HEK293T (cell line): ENCODE results near the gene DDX28.

Source experiments
- CTCF ChIA-PET: fragments of 350-600 bp; formaldehyde crosslinking; extraction: SDS; loops from one replicate; lab custom pipeline; 2021; ENCODE audit warnings: antibody characterized with exemption, inconsistent platforms; lab: Yijun Ruan, JAX
- POLR2A ChIA-PET: fragments of 350-600 bp; formaldehyde crosslinking; extraction: SDS; loops from one replicate; lab custom pipeline; 2020; ENCODE audit warnings: antibody characterized with exemption, inconsistent platforms; lab: Yijun Ruan, JAX
- DNase-seq: peaks from one replicate; pipeline ENCODE4 v3.0.0; 2012; ENCODE audit warnings: mixed read lengths; ENCODE audit errors: extremely low spot score
- ARNT ChIP-seq: fragments of 450-650 bp; IDR thresholded peaks from 2 replicates; pipeline ENCODE4 v1.6.1; 2017; ENCODE audit warnings: mild to moderate bottlenecking
- BHLHE40 ChIP-seq: fragments of 450-650 bp; IDR thresholded peaks from 2 replicates; pipeline ENCODE4 v1.6.1; 2016; ENCODE audit warnings: mild to moderate bottlenecking, moderate library complexity, borderline replicate concordance
- CTBP1 ChIP-seq: fragments of 450-650 bp; IDR thresholded peaks from 2 replicates; pipeline ENCODE4 v1.6.1; 2016; ENCODE audit warnings: borderline replicate concordance
- ELF4 ChIP-seq: fragments of 450-650 bp; IDR thresholded peaks from 2 replicates; pipeline ENCODE4 v1.6.1; 2017; ENCODE audit warnings: antibody characterized with exemption
- FOXA1 ChIP-seq: fragments of 450-650 bp; IDR thresholded peaks from 2 replicates; pipeline ENCODE4 v1.6.1; 2016; ENCODE audit warnings: mild to moderate bottlenecking
- FOXK2 ChIP-seq: fragments of 450-650 bp; IDR thresholded peaks from 2 replicates; pipeline ENCODE4 v1.6.1; 2016; ENCODE audit warnings: mild to moderate bottlenecking
- FOXM1 ChIP-seq: fragments of 450-650 bp; IDR thresholded peaks from 2 replicates; pipeline ENCODE4 v1.6.1; 2017; ENCODE audit warnings: mild to moderate bottlenecking, borderline replicate concordance
- HDGF ChIP-seq: fragments of 450-650 bp; IDR thresholded peaks from 2 replicates; pipeline ENCODE4 v1.6.1; 2017; ENCODE audit warnings: antibody characterized with exemption, borderline replicate concordance
- L3MBTL2 ChIP-seq: fragments of 450-650 bp; conservative IDR thresholded peaks from 2 replicates; pipeline ENCODE4 v1.6.1; 2016; ENCODE audit warnings: mild to moderate bottlenecking
- LEF1 ChIP-seq: fragments of 450-650 bp; IDR thresholded peaks from 2 replicates; pipeline ENCODE4 v1.6.1; 2017; ENCODE audit warnings: mild to moderate bottlenecking, borderline replicate concordance
- NFRKB ChIP-seq: fragments of 450-650 bp; IDR thresholded peaks from 2 replicates; pipeline ENCODE4 v1.6.1; 2016; ENCODE audit warnings: mild to moderate bottlenecking, moderate library complexity
- SP1 ChIP-seq: fragments of 450-650 bp; IDR thresholded peaks from 2 replicates; pipeline ENCODE4 v1.6.1; 2017
- SUZ12 ChIP-seq: fragments of 450-650 bp; IDR thresholded peaks from 2 replicates; pipeline ENCODE4 v1.6.1; 2016; ENCODE audit warnings: mild to moderate bottlenecking
- TARDBP ChIP-seq: fragments of 450-650 bp; IDR thresholded peaks from 2 replicates; pipeline ENCODE4 v1.6.1; 2016
- ZNF384 ChIP-seq: fragments of 450-650 bp; IDR thresholded peaks from 2 replicates; pipeline ENCODE4 v1.6.1; 2016
- TF ChIP-seq, protein P1 (sequence below): fragments of 450-650 bp; IDR thresholded peaks from 2 replicates; pipeline ENCODE4 v1.6.1; 2016

Gene DDX28

DNA sequence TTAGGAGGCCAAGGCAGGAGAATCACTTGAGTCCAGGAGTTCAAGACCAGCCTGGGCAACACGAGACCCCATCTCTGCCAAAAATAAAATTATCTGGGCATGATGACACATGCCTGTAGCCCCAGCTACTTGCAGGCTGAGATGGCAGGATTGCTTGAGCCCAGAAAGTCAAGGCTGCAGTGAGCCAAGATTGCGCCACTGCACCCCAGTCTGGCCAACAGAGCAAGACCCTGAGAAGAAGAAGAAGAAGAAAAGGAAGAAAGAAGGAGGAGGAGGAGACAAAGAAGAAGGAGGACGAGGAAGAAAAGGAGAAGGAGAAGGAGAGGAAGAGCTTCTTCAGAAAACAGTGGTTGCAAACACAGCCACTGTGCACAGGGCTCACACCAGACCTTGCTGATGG is 34.4 kb downstream of the DDX28 start:
- DNase-seq: no peak
- ChIA-PET CTCF (no interaction called here), POLR2A (interaction anchor here (1.2 kb wide), 1 partner anchor 51 kb away, joined by 4 read pairs; no protein-coding TSS in a partner anchor)
- TF ChIP-seq FOXK2 (no peak), CTBP1 (no peak), FOXM1 (no peak), L3MBTL2 (no peak), SP1 (no peak), BHLHE40 (no peak), NFRKB (no peak), SUZ12 (no peak), HDGF (no peak), FOXA1 (no peak), LEF1 (no peak), ARNT (no peak), TARDBP (no peak), ZNF384 (no peak), ELF4 (no peak)
- TF ChIP-seq, protein P1, sequence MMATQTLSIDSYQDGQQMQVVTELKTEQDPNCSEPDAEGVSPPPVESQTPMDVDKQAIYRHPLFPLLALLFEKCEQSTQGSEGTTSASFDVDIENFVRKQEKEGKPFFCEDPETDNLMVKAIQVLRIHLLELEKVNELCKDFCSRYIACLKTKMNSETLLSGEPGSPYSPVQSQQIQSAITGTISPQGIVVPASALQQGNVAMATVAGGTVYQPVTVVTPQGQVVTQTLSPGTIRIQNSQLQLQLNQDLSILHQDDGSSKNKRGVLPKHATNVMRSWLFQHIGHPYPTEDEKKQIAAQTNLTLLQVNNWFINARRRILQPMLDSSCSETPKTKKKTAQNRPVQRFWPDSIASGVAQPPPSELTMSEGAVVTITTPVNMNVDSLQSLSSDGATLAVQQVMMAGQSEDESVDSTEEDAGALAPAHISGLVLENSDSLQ: no peak

DNA sequence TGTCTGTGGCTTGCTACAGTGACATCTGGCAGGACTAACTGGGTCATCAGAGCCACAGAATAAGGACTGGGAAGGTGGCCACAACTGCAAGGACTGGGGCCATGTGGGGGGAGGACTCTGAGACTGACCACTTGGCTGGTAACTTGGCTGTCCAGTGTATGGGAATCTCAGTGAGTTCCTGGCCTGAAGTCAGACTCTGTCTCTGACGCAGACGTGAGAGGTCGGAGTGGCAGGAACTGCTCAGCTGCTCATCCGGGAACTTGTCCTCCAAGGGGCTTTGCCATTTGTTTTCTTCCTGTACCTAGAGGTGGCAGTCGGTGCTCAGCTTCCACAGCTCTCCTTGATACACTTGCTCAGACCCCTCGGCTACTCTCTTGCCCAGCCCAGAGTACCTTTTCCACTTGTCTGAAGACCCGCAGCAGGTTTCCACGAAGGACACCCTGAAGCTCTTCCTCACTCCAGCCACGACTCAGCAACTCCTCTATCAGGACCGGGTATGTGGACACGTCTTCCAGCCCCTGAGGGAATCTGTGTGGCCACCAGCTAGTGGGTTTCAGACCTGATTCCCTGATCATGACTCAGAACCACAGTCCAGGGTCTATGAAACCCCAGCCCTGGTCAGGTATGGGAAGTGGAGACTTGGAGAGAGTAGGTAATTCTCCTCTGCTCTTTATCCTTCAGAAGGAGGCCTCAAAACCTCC is 35.4 kb downstream of the DDX28 start:
- TF ChIP-seq ARNT (no peak), TARDBP (no peak), L3MBTL2 (no peak), FOXK2 (no peak)
- ChIA-PET CTCF (no interaction called here), POLR2A (interaction anchor here (1.2 kb wide), 1 partner anchor 52 kb away, joined by 4 read pairs; no protein-coding TSS in a partner anchor)
- no peak for DNase-seq

DNA sequence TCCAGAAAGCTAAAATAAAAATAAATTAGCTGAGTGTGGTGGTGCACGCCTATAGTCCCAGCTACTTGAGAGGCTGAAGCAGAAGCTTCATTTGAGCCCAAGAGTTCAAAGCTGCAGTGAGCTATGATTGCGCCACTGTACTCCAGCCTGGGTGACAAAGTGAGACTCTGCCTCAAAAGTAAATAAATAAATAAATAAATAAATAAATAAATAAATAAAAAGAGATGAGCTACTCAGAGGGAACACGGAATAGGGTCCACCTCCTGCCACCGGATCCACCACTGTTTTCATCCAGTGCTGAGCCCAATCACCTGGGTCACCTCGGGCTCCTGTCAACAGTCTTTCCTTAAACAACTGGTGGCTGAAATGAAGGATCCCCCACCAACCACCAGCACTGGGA is 36.1 kb downstream of the DDX28 start:
- ChIA-PET CTCF (no interaction called here), POLR2A (interaction anchor here (0.6 kb wide), 1 partner anchor 251 kb away, joined by 3 read pairs; no protein-coding TSS in a partner anchor)
- no peak for DNase-seq
- TF ChIP-seq, protein P1: no peak
- TF ChIP-seq FOXM1: no peak

DNA sequence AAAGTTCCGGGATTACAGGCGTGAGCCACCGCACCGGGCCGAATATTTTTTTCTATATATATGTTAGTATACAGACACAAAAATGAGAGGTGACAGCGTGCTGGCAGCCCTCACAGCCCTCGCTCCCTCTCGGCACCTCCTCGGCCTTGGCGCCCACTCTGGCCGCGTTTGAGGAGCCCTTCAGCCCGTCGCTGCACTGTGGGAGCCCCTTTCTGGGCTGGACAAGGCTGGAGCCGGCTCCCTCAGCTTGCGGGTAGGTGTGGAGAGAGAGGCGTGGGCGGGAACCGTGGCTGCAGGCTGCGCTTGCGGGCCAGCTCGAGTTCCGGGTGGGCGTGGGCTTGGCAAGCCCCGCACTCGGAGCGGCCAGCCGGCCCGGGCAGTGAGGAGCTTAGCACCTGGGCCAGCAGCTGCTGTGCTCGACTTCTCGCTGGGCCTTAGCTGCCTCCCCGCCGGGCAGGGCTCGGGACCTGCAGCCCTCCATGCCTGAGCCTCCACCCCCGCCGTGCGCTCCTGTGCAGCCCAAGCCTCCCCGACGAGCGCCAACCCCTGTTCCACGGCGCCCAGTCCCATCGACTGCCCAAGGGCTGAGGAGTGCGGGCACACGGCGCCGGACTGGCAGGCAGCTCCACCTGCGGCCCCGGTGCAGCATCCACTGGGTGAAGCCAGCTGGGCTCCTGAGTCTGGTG is 40.9 kb downstream of the DDX28 start:
- ChIA-PET CTCF (no interaction called here), POLR2A (no interaction called here)
- DNase-seq: no peak
- TF ChIP-seq, protein P1: no peak
- TF ChIP-seq SUZ12 (no peak), BHLHE40 (no peak), TARDBP (no peak), FOXM1 (no peak)

DNA sequence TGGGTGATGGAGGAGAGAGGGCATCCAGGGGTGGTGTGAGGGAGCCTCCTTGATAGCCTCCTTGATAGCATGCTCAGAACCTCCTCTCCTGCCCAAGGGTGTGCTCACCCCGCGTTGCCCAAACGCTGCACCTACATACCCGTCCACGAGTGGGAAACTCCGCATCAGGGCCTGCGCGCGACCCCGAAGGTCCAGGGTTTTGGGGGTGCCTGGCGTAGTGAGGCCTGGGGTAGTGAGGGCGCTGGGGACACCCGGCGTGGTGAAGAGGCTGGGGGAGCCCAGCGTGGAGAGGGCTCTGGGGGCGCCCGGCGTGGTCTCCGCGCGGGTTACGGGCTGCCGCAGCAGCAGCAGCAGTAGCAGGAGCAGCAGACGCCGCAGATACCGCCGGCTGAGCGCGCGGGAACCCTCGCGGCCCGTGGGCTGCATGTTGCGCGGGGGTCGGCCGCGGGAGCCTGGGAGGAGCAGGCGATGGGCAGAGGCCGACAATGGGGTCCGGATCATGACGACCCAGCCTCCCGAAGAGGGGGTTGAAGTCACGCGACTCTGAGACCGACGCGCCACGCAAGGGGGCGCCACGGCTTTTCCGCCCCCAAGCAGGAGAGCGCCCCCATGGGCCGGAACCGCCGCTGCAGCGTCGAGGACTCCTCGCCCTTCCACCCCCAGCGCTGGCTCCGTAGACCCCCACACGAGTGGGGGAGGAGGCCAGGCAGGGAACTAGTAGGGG is 42.9 kb downstream of the DDX28 start, which contains the start of gene DPEP3:
Gene DPEP3, minus strand, starts transcription at position 545 of the 724 bp plus-strand sequence. Its CDS starts 119 bp downstream, at position 426.
- no peak for DNase-seq
- POLR2A ChIA-PET: no interaction called here
- CTCF ChIA-PET: interaction anchor here (0.6 kb wide), 1 partner anchor 30 kb away, joined by 3 read pairs; no protein-coding TSS in a partner anchor
- TF ChIP-seq ZNF384 (no peak), SP1 (no peak), SUZ12 (no peak), TARDBP (no peak), FOXK2 (no peak), HDGF (no peak), ELF4 (no peak), BHLHE40 (no peak), L3MBTL2 (no peak), CTBP1 (no peak), ARNT (no peak), FOXM1 (no peak), LEF1 (no peak), NFRKB (no peak)
- TF ChIP-seq, protein P1: no peak
